ENCODE data around the gene LEMD1.

DNA sequence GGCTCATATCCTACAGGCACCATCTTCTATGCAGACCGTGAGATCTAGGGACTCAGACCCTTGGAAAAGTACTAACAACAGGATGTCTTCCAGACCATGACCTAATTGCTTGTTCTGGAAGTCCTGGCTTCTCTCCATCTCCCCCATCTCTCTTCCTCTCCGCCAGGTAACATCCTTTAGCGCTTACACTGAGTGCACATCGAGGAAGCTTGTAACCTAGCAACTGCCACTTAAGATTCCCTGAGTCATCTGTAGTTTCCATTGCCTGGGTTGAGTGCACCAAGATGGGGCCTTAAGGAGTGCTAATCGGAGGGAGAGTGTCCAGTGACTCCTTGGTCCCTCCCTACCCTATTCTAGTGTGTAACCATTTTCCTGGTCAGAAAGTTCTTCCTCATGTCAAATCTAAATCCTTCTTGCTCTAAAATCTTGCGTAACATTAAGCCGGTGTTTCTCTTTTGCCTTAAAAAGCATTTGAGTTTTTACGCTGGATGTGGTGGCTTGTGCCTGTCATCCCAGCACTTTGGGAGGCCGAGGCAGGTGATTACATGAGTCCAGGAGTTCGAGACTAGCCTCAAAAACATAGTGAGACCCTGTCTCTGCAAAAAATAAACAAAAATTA is 74.8 kb downstream of the LEMD1 start:
- TF ChIP-seq, protein P1, sequence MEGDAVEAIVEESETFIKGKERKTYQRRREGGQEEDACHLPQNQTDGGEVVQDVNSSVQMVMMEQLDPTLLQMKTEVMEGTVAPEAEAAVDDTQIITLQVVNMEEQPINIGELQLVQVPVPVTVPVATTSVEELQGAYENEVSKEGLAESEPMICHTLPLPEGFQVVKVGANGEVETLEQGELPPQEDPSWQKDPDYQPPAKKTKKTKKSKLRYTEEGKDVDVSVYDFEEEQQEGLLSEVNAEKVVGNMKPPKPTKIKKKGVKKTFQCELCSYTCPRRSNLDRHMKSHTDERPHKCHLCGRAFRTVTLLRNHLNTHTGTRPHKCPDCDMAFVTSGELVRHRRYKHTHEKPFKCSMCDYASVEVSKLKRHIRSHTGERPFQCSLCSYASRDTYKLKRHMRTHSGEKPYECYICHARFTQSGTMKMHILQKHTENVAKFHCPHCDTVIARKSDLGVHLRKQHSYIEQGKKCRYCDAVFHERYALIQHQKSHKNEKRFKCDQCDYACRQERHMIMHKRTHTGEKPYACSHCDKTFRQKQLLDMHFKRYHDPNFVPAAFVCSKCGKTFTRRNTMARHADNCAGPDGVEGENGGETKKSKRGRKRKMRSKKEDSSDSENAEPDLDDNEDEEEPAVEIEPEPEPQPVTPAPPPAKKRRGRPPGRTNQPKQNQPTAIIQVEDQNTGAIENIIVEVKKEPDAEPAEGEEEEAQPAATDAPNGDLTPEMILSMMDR (IDR thresholded peaks at IDR 0.05; ENCODE audit: insufficient read depth, low read length), result no peak
- no peak for TF ChIP-seq POLR2AphosphoS5 (IDR thresholded peaks at IDR 0.05; ENCODE audit: low read depth)
- TF ChIP-seq GABPA (IDR thresholded peaks at IDR 0.05; ENCODE audit: low read depth), result no peak
- no peak for TF ChIP-seq REST (IDR thresholded peaks at IDR 0.05; ENCODE audit: insufficient replicate concordance, low read depth)
- TF ChIP-seq SPI1 (IDR thresholded peaks at IDR 0.05; ENCODE audit: borderline replicate concordance, low read depth), result no peak

Measured in HL-60 (cell line).